ENCODE measurements around the gene IRF5.

The IRF5 gene

GRCh38 chr7:128945668-128946366 lies 8.1 kb downstream of the IRF5 start:
- Histone ChIP-seq H3K4me3 (ENCODE audit: low read depth in 1 of 2, low read length in 2 of 2) (no peak overlapping the region), H3K9me3 (ENCODE audit: control insufficient read depth in 1 of 2, low read length in 2 of 2) (no peaks in the 10 kb centered on the region), H3K27me3 (ENCODE audit: low read depth, low read length) (no peaks in the 10 kb centered on the region), H3K27ac (ENCODE audit: low read length) (no peak overlapping the region), H3K36me3 (ENCODE audit: control insufficient read depth in 1 of 2, insufficient read depth in 2 of 2, low read length in 2 of 2) (no peaks in the 10 kb centered on the region), H3K4me1 (ENCODE audit: control insufficient read depth in 1 of 2, insufficient read depth in 2 of 2, low read length in 2 of 2) (no peaks in the 10 kb centered on the region)

GRCh38 chr7:128946936-128947830 lies 9.5 kb downstream of the IRF5 start:
- Histone ChIP-seq H3K36me3 (ENCODE audit: control insufficient read depth in 1 of 2, insufficient read depth in 2 of 2, low read length in 2 of 2) (peaks cover under 1 to 11% of the 10 kb centered on the region in 2 donors), H3K27me3 (ENCODE audit: low read depth, low read length) (no peaks in the 10 kb centered on the region), H3K4me1 (ENCODE audit: control insufficient read depth in 1 of 2, insufficient read depth in 2 of 2, low read length in 2 of 2) (no peaks in the 10 kb centered on the region), H3K27ac (ENCODE audit: low read length) (no peak overlapping the region), H3K4me3 (ENCODE audit: low read depth in 1 of 2, low read length in 2 of 2) (no peak overlapping the region), H3K9me3 (ENCODE audit: control insufficient read depth in 1 of 2, low read length in 2 of 2) (no peaks in the 10 kb centered on the region)

- H3K27me3 ChIP-seq (ENCODE audit: low read depth, low read length) = no peaks in the 10 kb centered on the region
- H3K9me3 ChIP-seq (ENCODE audit: control insufficient read depth in 1 of 2, low read length in 2 of 2) = no peaks in the 10 kb centered on the region
- no peaks in the 10 kb centered on the region for H3K4me1 ChIP-seq (ENCODE audit: control insufficient read depth in 1 of 2, insufficient read depth in 2 of 2, low read length in 2 of 2)
- no peak overlapping the region for H3K4me3 ChIP-seq (ENCODE audit: low read depth in 1 of 2, low read length in 2 of 2)
- peaks cover 5 to 17% of the 10 kb centered on the region in 2 donors for H3K36me3 ChIP-seq (ENCODE audit: control insufficient read depth in 1 of 2, insufficient read depth in 2 of 2, low read length in 2 of 2)
- H3K27ac ChIP-seq (ENCODE audit: low read length) = no peak overlapping the region
These were observed 10.1 kb downstream of the IRF5 start for GRCh38 chr7:128947854-128948253.

- Histone ChIP-seq H3K36me3 (ENCODE audit: control insufficient read depth in 1 of 2, insufficient read depth in 2 of 2, low read length in 2 of 2) (peaks cover 8 to 23% of the 10 kb centered on the region in 2 donors), H3K9me3 (ENCODE audit: control insufficient read depth in 1 of 2, low read length in 2 of 2) (no peaks in the 10 kb centered on the region), H3K4me3 (ENCODE audit: low read depth in 1 of 2, low read length in 2 of 2) (no peak overlapping the region), H3K27ac (ENCODE audit: low read length) (no peak overlapping the region), H3K27me3 (ENCODE audit: low read depth, low read length) (no peaks in the 10 kb centered on the region), H3K4me1 (ENCODE audit: control insufficient read depth in 1 of 2, insufficient read depth in 2 of 2, low read length in 2 of 2) (no peaks in the 10 kb centered on the region)
These were observed 10.7 kb downstream of the IRF5 start for GRCh38 chr7:128948312-128948973.

- H3K4me1 ChIP-seq (ENCODE audit: control insufficient read depth in 1 of 2, insufficient read depth in 2 of 2, low read length in 2 of 2) = no peaks in the 10 kb centered on the region
- H3K9me3 ChIP-seq (ENCODE audit: control insufficient read depth in 1 of 2, low read length in 2 of 2) = no peaks in the 10 kb centered on the region
- H3K36me3 ChIP-seq (ENCODE audit: control insufficient read depth in 1 of 2, insufficient read depth in 2 of 2, low read length in 2 of 2) = peaks cover 15 to 30% of the 10 kb centered on the region in 2 donors
- no peaks in the 10 kb centered on the region for H3K27me3 ChIP-seq (ENCODE audit: low read depth, low read length)
- no peak overlapping the region for H3K4me3 ChIP-seq (ENCODE audit: low read depth in 1 of 2, low read length in 2 of 2)
- no peak overlapping the region for H3K27ac ChIP-seq (ENCODE audit: low read length)
These were observed 11.4 kb downstream of the IRF5 start for GRCh38 chr7:128948976-128949760.

- Histone ChIP-seq H3K36me3 (ENCODE audit: control insufficient read depth in 1 of 2, insufficient read depth in 2 of 2, low read length in 2 of 2) (peaks cover 26 to 44% of the 10 kb centered on the region in 2 donors), H3K4me1 (ENCODE audit: control insufficient read depth in 1 of 2, insufficient read depth in 2 of 2, low read length in 2 of 2) (no peaks in the 10 kb centered on the region), H3K27ac (ENCODE audit: low read length) (no peak overlapping the region), H3K9me3 (ENCODE audit: control insufficient read depth in 1 of 2, low read length in 2 of 2) (no peaks in the 10 kb centered on the region), H3K4me3 (ENCODE audit: low read depth in 1 of 2, low read length in 2 of 2) (no peak overlapping the region), H3K27me3 (ENCODE audit: low read depth, low read length) (no peaks in the 10 kb centered on the region)
These were observed 13.6 kb downstream of the IRF5 start for GRCh38 chr7:128951296-128951695.

- Histone ChIP-seq H3K27me3 (ENCODE audit: low read depth, low read length) (no peaks in the 10 kb centered on the region), H3K4me1 (ENCODE audit: control insufficient read depth in 1 of 2, insufficient read depth in 2 of 2, low read length in 2 of 2) (no peaks in the 10 kb centered on the region), H3K9me3 (ENCODE audit: control insufficient read depth in 1 of 2, low read length in 2 of 2) (no peaks in the 10 kb centered on the region), H3K36me3 (ENCODE audit: control insufficient read depth in 1 of 2, insufficient read depth in 2 of 2, low read length in 2 of 2) (peaks cover 45 to 60% of the 10 kb centered on the region in 2 donors), H3K4me3 (ENCODE audit: low read depth in 1 of 2, low read length in 2 of 2) (no peak overlapping the region), H3K27ac (ENCODE audit: low read length) (no peak overlapping the region)
These were observed 16.4 kb downstream of the IRF5 start for GRCh38 chr7:128954150-128954549.

GRCh38 chr7:128954830-128955802 lies 17.4 kb downstream of the IRF5 start:
- H3K27ac ChIP-seq (ENCODE audit: low read length) = no peak overlapping the region
- no peaks in the 10 kb centered on the region for H3K9me3 ChIP-seq (ENCODE audit: control insufficient read depth in 1 of 2, low read length in 2 of 2)
- peaks cover 49 to 65% of the 10 kb centered on the region in 2 donors for H3K36me3 ChIP-seq (ENCODE audit: control insufficient read depth in 1 of 2, insufficient read depth in 2 of 2, low read length in 2 of 2)
- no peaks in the 10 kb centered on the region for H3K27me3 ChIP-seq (ENCODE audit: low read depth, low read length)
- H3K4me1 ChIP-seq (ENCODE audit: control insufficient read depth in 1 of 2, insufficient read depth in 2 of 2, low read length in 2 of 2) = no peaks in the 10 kb centered on the region
- H3K4me3 ChIP-seq (ENCODE audit: low read depth in 1 of 2, low read length in 2 of 2) = no peak overlapping the region

GRCh38 chr7:128955981-128956380 lies 18.3 kb downstream of the IRF5 start:
- Histone ChIP-seq H3K4me1 (ENCODE audit: control insufficient read depth in 1 of 2, insufficient read depth in 2 of 2, low read length in 2 of 2) (no peaks in the 10 kb centered on the region), H3K27ac (ENCODE audit: low read length) (no peak overlapping the region), H3K4me3 (ENCODE audit: low read depth in 1 of 2, low read length in 2 of 2) (no peak overlapping the region), H3K27me3 (ENCODE audit: low read depth, low read length) (no peaks in the 10 kb centered on the region), H3K9me3 (ENCODE audit: control insufficient read depth in 1 of 2, low read length in 2 of 2) (no peaks in the 10 kb centered on the region), H3K36me3 (ENCODE audit: control insufficient read depth in 1 of 2, insufficient read depth in 2 of 2, low read length in 2 of 2) (peaks cover 49 to 64% of the 10 kb centered on the region in 2 donors)

- Histone ChIP-seq H3K36me3 (ENCODE audit: control insufficient read depth in 1 of 2, insufficient read depth in 2 of 2, low read length in 2 of 2) (peaks cover 50 to 51% of the 10 kb centered on the region in 2 donors), H3K27me3 (ENCODE audit: low read depth, low read length) (no peaks in the 10 kb centered on the region), H3K4me1 (ENCODE audit: control insufficient read depth in 1 of 2, insufficient read depth in 2 of 2, low read length in 2 of 2) (no peaks in the 10 kb centered on the region), H3K4me3 (ENCODE audit: low read depth in 1 of 2, low read length in 2 of 2) (no peak overlapping the region), H3K27ac (ENCODE audit: low read length) (no peak overlapping the region), H3K9me3 (ENCODE audit: control insufficient read depth in 1 of 2, low read length in 2 of 2) (no peaks in the 10 kb centered on the region)
These were observed 21.6 kb downstream of the IRF5 start for GRCh38 chr7:128959296-128959695.
